GM18873 (cell line): ENCODE results near the gene ARHGAP9.
"Not testable (repeated sequence)": the region's sequence is repeated elsewhere in the genome, so short reads cannot be mapped to it uniquely, and the experiment has no call there.

Source experiments
- ATAC-seq: cut with Tn5 transposase; IDR thresholded peaks from one replicate; pipeline ENCODE4 v1.9.1; 2021; ENCODE audit warnings: mild to moderate bottlenecking, moderate library complexity, moderate number of reproducible peaks; ENCODE audit not compliant: unreplicated experiment, low FRiP score

ARHGAP9 gene

DNA sequence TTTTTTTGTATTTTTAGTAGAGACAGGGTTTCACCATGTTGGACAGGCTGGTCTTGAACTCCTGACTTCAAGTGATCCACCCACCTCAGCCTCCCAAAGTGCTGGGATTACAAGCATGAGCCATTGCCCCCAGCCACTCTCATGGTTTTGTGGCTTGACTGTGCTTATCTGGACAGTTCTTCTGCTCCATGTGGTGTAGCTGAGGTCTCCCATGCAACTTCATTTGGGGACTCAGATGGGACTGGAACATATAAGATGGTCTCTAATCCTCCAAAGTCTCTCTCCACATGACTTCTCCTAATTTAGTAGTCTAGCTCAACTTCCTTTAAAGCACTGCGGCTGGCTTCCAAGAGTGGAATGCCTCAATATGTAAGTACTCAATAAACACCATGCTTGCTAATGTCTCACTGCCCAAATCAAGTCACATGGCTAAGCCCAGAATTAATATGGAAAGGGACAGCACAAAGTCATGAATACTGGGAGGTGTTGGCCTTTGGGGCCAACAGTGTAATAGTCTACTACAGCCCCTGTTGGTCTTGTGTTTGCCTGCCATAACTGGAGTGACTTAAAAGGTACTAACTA, 37.7 kb downstream of the ARHGAP9 start:
- ATAC-seq: no peak

- ATAC-seq: not testable (repeated sequence)
These were observed 38.3 kb downstream of the ARHGAP9 start for GRCh38 chr12:57441393-57441792.

- no peak for ATAC-seq
These were observed 39.9 kb downstream of the ARHGAP9 start for GRCh38 chr12:57439762-57440266.

GRCh38 chr12:57438400-57438799, 41.3 kb downstream of the ARHGAP9 start:
- no peak for ATAC-seq

DNA sequence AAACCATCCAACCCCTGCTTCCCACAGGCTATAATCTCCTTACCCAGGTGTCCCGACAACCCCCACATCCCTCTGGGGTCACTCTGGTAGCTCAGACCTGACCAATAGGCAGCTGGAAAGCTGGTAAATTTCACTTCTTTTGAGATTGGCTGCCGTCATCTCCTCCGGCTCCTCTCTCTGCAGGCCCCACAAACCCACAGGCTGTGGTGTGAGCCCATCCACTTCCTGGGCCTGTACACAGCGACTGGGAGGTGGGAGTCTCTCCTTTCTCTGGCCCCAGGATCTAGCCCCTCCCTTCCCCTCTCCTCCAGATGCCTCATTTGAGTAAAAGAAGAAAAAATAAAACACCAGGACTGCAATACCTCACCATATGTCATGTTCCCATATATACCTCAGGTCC, 44.4 kb downstream of the ARHGAP9 start:
- no peak for ATAC-seq

GRCh38 chr12:57434517-57435223, 45.0 kb downstream of the ARHGAP9 start, which contains the start of gene INHBC:
Gene INHBC (plus strand): TSS chr12:57434784. CDS start chr12:57434887, 103 bp downstream.
- no peak for ATAC-seq

DNA sequence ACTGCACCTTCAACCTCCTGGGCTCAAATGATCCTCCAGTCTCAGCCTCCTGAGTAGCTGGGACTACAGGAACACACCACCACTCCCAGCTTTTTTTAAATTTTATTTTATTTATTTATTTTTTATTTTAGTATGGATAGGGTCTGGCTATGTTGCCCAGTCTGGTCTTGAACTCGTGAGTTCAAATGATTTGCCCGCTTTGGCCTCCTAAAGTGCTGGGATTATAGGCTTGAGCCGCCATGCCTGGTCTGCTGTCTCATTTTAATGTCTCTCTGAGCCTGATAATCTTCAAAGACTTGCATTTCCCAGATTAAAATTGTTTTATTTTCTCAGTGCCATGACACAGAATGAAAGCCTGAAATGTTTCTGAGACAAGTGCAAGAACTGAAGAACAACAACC, 46.3 kb downstream of the ARHGAP9 start:
- no peak for ATAC-seq

DNA sequence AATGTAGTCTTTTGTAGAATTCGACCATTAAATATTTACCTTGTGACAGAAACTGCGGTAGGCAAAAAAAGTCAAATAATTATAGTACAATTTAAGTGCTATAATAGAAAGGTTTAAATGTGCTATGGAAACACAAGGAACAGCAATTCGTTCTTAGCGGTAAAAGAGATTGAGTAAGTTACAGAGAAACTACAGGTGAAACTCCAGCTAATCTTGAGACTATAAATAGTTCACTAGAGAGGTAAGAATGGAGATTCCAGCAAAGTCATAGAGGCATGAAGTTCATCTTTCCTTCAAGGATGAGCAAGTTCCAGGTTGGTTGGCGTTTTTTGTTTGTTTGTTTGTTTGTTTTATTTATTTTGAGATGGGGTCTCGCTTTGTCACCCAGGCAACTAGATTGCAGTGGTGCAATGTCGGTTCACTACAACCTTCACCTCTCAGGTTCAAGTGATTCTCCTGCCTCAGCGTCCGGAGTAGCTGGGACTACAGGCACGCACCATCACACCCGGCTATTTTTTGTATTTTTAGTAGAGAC, 47.9 kb downstream of the ARHGAP9 start:
- ATAC-seq: no peak

- ATAC-seq: peak; percentile 85
These were observed 48.6 kb downstream of the ARHGAP9 start, which contains the start of gene R3HDM2 for GRCh38 chr12:57430931-57431566. Gene R3HDM2 (minus strand): TSS chr12:57431043. CDS start chr12:57310428, 120,615 bp downstream.

GRCh38 chr12:57430112-57430930, 49.3 kb downstream of the ARHGAP9 start:
- peak; percentile 10 for ATAC-seq

- no peak for ATAC-seq
These were observed 50.1 kb downstream of the ARHGAP9 start for GRCh38 chr12:57429473-57430111.

- no peak for ATAC-seq
These were observed 50.7 kb downstream of the ARHGAP9 start for GRCh38 chr12:57428965-57429364.

DNA sequence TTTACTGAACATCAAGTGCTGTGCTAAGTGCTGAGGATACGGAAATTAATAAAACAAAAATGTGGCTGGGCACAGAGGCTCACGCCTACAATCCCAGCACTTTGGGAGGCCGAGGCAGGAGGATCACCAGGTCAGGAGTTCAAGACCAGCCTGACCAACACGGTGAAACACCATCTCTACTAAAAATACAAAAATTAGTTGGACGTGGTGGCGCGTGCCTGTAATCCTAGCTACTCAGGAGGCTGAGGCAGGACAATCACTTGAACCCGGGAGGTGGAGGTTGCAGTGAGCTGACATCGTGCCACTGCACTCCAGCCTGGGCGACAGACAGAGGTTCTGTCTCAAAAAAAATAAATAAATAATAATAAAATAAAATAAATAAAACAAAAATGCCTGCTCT, 52.7 kb downstream of the ARHGAP9 start:
- ATAC-seq: not testable (repeated sequence)
